Fibroblast of lung (primary cell): Measurements from ENCODE around the gene FOS.

ENCODE experiments used
- CTCF ChIP-seq, 2 donors: IDR thresholded peaks in 1 of 2; conservative IDR thresholded peaks in 1 of 2; 1 replicate in 1 of 2; 2 replicates in 1 of 2; pipeline ENCODE4 v1.5.1; 2011 to 2012; ENCODE audit warnings: low read length in 2 of 2, control low read depth in 1 of 2, inconsistent platforms in 1 of 2, low read depth in 1 of 2, mild to moderate bottlenecking in 1 of 2
- EZH2 ChIP-seq: IDR thresholded peaks from 2 replicates; pipeline ENCODE4 v1.5.1; 2012; ENCODE audit warnings: low read length, control low read depth, mild to moderate bottlenecking; ENCODE audit errors: missing control alignments

- no peak for TF ChIP-seq CTCF (conservative IDR thresholded peaks at IDR 0.05 in 1 of 2, IDR thresholded peaks at IDR 0.05 in 1 of 2; ENCODE audit: low read depth in 1 of 2, low read length in 2 of 2)
- no peak for TF ChIP-seq EZH2
Observed at GRCh38 chr14:75318353-75318752, 39.7 kb downstream of the FOS start.
